GM21619 (cell line): ENCODE measurements around the gene TTLL6.

ENCODE experiments used
- ATAC-seq: cut with Tn5 transposase; IDR thresholded peaks from one replicate; pipeline ENCODE4 v1.9.1; 2021; ENCODE audit not compliant: unreplicated experiment

The TTLL6 gene

DNA sequence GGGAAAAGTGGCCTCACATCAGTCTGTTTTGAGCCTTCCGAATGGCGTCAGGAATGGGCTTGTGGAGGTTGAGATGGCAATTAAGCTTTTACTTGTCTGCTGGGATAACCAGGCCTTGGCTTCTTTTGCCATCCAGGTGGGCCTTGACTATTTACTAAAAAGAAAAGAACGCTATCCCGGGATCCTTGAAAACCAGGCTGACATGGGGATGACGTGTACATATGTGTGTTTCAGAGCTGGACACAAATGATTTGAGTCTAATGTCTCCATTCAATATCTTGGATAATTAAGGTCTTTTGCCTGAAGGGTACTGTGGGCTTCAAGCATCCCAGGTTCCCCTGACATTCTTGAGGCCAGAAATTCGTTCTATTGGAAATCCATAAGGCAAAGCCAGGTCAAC lies 55.9 kb downstream of the TTLL6 start:
- ATAC-seq, result no peak

DNA sequence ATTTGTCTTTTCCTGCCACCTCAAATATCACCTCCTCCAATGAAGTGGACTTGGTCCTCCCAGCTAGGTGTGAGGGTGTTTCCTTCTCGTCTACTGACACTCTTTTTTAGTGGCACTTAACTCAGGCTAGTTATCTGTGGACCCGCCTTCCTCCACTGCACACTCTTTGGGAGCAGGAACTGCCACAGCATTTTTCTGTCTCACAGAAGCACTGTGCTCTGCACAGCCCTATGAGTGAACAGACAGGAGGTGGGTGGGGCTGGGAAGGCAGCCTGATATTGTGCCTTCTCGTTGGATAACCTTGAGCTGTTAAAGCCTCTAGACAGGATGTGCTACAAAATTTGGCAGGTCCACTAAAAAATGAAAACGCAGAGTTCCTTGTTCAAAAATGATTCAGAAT lies 56.6 kb downstream of the TTLL6 start:
- ATAC-seq, result no peak

DNA sequence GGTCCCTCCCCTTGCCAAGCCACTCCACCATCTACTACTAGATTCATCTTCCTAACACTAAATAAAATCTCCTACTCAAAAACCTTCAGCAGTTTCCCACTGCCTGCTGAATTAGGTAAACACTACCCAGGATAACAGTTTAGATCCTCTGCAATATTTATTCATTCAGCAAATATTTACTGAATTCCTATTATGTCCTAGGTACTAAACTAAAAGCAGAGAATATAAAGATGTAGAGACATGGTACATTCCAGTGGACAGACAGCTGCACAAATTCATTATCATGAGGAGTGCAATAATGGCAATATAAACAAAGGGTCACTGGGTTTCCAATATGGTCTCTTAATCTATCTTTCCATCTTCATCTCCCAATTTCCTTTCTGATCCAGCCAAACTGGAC lies 57.7 kb downstream of the TTLL6 start:
- ATAC-seq, result no peak

DNA sequence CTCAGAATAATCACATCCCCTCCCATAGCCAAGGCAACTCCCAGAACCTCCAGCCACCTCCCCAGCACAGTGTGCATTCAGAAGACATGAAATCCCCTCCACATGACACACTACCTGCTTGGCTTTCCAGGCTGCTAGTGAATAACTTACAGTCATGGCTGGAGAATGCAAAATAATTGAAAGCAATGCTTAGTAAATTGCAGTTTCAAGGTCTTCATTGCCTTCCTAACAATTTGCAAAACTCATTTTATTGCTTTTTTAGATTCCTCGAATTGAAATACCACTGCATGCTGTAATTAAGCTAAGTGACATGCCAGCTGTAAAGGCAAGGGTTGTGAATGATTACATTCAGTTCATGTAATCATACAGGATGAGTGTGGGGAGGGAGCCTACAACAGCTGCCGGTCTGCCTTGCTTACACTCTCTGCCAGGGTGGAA lies 59.5 kb downstream of the TTLL6 start:
- ATAC-seq, result no peak

DNA sequence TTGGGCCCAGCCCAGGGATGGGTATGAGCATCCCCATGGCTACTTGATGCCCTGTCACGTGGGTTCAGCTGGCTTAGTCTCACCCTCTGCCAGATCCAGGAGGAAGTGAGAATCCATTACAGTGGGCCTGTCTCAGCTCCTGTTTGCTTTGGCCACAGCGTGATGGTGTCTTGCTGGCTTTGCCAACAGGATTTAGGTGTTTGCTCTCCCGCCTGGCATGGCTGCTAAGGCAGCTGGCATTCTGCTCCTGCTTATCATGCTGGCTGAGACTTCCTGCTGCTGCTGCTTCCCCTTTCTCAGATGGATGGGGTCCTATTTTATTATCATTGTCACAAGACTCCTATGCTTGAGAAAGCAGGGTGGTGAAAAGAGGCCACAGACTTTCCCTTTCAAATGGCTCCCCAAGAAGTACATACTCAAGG lies 60.2 kb downstream of the TTLL6 start:
- ATAC-seq, result no peak

DNA sequence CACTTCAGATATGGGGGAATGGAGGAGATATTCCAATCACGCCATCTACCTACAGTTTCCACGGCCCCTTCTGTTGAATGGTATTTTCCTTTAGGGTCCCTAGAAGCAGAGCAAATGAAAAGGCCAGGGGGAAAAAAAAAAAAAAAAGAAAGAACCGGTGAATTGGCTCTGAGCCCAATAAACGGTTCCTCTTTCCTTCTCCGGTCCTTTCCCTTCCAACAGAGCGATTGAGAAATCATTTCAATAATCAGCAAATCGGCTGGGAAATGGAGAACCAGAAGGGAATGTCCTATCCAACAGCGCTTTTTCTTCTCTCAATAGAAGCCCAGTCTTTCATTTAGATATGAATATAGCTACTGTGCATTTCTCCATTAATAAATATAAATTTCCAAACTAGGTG lies 61.7 kb downstream of the TTLL6 start:
- ATAC-seq, result no peak

DNA sequence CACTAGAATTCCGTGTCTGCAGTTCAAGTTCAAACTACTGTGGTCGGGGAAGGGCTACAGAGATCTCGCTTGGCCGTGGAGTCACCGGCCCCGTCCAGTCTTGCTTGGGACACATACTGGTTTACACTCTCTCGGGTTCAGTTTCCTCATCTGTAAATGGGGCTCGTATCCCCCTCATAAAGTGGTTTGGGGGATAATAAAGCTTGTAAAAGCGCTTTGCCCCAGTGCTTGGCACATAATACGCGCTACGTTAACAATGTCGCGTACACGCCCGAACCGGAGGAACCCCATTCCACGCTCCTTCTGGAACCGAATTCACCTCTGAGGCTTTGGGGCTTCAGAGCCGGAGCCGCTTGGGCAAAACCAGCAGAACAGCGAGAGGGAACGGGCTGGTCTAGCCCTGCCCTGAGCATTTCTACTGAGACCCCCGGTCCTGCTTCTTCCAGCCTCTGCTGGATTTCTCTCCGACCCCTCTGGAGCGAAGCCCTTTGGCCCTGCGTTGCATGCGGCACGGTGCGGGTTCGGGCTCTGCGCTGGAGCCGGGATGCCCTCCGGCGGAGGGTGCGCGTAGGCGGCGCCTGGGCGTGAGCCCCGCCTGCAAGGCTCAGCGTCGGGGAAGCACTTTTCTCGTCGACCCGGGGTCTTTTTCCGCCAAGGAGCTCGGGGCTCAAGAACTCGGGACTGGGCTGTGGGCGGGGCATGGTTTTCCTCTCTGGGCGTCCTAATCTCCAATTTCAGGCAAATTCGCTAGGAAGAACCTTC lies 62.3 kb downstream of the TTLL6 start:
- no peak for ATAC-seq

DNA sequence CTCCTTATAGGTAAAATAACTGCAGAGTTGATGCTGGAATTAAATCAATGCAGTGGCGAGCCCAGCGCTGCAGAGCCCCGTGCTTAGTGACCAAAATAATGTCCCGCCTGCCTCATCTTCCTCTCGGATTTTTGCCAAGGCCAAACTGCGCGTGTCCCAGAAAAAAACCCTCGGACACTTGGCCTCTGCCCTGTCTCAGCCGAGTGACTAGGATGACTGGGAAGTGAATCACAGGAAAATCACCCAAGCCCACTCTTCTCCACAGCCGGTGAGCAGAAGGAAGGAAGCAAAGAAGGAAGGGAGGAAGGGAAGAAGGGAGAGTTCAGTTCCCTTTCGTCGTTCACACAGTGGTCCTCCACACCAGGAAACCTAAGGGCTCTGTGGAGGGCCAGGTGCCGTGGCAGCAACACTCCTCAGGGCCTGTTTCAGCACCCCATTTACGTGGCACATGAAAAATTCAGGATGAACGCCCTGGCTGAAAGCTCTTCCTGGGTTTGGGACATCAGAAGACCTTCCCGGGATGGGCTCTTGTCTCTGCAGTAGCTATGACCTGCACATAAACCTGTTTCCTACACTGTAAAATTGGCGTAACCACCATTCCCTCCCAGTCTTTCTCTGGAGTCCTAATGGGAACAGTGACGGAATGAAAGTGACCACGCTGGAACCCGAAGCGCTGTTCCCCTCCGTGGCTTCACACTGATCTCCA lies 63.1 kb downstream of the TTLL6 start:
- no peak for ATAC-seq

DNA sequence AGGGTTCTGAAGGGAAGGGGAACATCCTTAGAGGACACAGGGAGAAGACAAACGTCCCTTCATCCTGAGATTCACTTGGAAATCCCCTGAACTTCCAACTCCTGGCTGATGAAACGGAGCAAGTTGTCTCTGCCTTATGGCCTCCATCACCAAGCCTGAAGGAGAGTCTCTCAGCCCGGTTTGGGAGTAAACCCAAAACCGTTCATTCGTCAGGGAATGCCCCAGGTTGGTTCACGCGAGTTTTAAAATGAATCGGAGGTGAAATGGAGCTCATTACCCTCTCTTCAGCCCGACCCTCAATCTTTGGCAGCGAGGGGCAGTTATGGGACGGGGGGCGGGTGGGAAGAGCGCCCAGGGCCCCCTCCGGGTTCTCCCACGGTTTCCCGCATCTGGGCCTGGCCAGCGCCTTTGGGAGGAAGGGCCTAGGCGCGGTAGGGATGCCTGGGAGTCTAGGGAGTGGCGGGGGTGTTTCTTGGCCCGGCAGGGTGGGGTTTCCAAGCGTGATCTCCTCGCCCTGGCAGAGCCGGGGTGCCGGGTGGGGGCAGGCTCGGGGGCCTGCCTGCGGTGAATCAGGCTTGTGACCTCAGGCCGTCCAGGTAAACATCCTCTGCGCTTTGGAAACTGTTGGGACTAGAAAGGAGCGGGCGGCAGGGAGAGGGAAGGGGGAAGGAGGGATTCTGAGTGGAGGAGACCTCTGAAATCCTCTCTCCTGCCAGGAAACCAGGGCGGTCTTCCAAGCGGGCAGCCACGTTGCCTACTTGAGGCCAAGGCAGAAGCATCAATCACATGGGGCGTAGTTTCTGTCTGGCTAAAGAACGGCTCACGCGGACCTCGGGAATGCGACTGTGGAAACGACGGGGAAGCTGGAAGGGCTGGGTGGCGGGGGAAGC lies 64.4 kb downstream of the TTLL6 start:
- ATAC-seq, result no peak

DNA sequence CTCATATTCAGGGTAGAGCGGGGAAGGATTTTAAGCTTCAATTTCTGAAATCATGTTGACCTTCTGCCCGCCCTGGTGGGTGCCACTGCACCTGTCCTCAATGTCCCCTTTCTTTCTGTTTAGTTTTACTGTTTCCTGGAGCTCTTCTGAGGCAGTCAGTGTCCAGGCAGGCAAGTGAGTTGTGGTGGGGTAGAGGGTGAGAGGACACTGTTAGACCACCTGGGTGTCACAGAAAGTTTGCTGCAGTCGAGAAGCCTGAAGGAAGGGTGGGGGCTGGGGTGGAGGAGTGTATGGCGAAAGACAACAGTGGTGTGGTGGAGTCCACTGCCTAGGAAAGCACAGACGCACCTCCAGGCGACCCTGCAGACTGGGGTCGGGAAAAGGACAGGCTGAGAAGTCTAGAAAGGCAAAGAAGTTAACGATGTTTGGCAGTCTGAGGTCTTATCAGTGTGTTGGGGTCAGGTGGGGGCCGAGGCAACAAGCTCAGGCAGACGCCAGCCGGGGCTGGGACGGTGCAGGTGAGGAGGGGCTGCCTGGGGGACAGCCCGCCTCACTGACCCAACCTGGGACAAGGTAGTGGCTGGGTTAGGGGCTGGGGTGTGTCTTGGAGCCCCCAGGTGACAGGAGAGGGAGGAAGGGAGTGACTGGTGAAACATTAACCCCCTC lies 65.2 kb downstream of the TTLL6 start:
- no peak for ATAC-seq

DNA sequence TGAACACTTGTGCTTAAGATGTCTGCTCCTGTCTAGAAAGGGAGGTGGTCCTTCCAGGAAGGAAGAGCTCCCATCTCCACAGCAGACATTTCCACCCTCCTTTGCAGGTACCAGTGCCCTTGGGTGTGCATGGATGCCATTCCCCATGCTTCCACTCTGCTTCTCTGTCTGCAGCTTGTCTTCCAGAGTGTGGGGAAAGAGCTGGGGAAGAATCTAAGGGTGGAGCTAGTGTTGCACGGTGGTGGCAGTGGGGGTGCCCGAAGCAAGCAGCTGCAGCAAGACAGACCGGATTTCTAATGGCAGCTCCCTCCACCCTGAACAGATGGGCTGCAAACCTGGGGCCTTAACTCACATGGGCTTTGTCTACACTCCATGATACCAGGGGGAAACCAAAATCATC lies 65.9 kb downstream of the TTLL6 start:
- ATAC-seq, result no peak

DNA sequence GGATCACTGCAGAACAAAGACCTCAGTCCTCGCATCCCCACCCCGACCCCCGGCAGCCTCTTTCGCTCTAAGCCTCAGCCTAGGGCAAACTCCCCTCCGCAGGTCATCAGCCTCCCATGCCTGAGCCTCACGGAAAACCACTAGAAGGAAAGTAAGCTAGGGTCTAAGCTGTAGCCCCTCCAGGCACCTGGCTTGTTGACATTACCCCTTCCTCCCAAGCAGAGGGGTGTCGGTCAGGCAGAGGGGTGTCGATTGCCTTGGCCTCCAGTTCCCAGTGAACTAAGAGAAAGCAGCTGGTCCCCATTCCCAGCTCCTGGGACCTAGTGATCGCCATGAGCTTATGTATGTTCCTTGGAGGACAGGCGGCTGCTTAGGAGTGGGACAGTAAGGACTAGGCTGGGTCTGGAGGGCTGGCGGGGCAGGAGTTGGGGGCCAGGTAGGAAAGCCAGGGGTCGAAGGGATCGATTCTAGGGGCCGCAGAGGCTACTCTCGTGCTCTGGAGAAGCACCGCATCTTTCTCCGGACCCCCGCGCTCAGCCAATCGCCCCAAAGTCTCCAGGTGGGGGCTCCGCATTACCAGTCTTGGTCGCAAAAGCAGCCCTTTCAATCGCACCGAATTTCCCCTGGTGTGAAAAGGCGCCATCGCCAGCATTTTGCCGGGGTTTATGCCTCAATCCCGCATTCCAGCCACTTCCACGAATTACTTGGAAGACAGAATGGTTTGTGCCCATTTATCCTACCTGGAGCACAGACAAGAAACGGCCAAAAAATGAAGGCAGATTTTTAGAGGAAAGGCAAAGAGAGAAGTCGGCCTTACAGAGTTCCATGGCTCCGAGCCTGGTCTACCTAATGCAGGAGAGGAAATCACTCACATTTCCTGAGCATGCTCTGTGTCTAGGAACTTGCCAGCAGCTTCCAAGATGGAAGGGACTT lies 67.1 kb downstream of the TTLL6 start:
- no peak for ATAC-seq

DNA sequence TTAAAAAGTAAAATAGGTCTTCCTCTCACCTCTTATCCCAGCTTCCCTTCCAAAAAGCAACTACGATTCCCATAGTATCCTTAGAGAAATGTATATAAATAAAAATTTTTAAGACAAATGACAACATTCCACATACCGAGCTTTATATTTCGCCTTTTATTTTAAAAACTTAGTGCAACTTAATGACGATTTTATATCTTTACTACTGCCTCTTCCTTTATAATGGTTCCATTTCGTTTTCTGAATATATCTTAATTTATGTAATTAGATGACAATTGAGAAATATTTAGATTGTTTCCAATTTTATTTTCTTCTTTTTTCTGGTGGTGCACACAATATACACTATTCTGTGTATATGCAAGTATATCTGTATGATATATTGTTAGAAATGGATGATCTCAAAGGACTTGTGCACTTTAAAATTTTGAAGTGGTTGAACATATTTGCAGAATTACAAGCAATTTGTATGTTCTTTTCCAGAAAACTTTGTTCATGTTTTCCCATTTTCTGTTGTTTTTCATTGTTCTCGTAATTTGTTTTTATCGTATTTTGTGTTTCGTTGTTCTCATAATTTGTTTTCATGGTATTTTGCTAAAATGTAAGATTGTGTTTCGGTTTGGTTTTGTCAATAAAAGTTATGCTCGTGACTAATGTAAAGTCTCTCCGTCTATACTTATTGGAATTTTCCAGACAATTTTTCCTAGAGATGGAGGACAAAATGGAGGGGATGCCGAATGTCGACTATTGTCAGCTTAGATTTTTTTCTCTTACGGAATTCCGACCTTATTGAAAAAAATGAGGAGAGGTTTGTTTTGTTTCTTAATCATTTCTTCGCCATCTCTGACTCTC lies 68.1 kb downstream of the TTLL6 start:
- no peak for ATAC-seq

DNA sequence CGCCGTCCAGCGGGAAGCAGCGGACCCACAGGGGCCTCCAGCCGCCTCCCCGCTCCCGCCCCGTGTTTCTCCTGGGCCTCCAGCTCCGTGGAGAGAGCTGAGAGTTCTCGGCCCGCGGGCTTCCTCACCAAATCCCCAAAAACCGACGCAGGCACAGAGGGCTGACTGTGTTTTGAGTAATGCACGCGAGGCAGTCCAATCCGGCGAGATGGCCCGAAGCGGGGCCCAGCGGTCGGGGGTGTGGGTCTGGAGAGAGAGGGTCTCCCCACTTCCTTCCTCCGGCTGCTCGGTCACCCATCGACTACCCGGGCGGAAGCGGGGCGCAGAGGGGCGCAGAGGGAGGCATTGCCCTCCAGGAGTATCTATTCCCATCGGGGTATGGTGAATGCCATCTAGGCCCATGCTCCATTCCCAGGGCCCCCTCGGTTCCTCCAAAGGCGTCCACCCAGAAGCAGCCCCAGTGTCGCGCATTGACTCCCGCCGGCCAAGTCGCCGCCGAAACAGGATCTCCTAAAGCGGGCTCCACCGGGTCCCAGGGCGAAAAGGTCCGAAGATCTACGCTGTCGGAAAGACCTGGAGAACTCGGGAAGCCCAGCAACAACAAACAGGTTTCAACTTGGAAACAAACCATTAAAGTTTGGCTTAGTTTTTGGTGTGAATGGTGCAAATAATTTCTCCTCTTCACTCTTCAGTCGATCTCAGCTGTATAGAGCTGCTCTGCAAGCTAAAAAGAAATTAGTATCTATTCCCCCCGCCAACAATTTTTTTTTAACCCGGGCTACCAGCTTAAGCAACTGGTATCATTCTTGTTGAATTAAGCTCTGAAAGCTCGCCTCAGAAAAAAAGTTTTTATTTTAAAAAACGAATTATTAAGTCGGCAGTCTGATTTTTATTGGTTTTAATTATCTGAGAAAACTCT lies 69.3 kb downstream of the TTLL6 start:
- no peak for ATAC-seq

DNA sequence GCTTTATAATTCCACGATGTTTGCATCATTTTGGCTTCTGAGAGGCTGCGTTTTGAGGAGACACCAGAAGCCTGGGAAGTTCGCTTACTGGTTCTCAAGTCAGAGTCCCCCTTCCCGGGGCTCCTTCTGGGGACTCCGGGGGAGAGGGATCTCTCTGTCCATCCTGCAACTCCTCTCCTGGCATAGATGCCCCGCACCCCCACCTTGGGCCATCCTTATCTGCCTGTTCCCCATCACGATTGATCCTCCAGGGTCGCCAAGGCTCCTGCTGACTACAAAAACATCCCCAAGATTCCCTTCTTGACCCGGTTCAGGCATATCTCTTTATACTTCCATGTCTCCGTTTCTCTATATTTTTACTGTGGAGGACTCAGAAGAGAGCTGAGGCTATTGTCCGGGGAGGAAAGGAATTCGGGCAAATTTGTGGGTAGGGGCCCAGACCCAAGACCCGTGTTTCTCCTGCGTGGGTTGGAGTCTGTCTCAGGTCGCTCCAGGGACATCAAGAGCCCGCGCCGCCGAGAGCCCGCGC lies 70.0 kb downstream of the TTLL6 start:
- ATAC-seq, result no peak

DNA sequence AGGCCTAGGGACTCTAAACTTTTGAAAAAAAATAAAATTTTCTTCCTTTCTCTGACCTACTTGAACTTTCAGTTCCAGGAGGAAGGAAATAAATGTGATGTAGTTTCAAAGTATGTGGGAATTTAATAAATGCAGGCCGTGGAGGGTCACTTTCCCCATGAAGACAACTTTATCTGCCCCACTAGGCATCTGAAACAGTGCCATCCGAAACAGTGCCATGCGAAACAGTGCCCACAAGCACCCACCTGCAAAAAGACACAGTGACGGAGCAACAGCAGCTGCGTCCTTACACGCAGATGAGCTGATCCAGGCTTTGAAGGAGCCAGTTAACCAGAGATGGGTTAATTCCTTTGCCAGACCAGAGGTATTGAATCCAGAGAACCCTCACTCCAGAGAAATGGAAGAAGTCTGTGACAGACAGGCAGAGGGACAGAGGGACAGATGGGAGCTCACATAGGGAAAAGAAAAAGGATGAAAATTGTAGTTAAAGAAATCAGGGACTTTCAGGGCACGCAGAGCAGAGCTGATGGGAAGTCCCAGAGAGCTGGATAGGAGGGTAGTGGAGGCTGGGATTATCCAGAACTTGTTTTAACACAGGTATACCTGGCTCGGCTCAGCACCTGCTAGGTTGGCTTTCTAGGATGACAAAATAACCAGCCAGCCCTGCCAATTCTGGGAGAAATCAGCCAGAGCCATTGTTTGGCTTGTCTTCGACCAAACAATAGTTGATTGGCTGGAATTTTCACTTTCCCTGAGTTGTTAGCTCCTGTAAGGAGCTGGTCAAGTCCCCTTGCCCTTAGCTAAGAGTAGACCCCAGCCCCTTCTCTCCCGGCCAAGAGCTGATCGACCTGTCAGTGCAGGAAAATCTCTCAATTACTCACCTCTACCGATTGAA lies 71.4 kb downstream of the TTLL6 start:
- ATAC-seq, result no peak

DNA sequence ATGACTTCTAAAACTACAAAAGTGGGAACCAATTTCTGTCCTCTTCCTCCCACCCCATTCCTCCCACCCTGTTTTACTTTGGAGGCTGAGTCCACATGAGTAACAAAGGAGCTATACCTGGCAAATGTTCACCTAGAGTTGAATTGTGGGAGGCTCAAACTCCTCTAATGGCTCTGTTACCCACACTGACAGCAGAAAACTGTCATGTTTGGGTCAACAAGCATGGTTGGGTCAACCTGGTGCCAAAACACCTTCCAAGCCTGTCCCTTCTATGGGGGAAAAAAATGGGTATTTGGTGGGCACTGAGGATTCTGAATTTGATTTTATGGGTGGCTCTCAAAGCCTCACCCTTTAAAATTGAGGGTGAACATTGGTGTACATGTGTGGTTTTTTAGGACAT lies 76.5 kb downstream of the TTLL6 start:
- ATAC-seq, result no peak
